D721Med (cell line): ENCODE measurements around the gene ARHGEF25.

Experiments used
- DNase-seq: peaks from one replicate; pipeline ENCODE4 v3.0.0; 2011; ENCODE audit warnings: low spot score; ENCODE audit not compliant: insufficient read length
- FAIRE-seq: peaks from 2 replicates; lab custom pipeline; 2011; peaks lifted over from hg19 to GRCh38; lab: Jason Lieb, UNC
- CTCF ChIP-seq: IDR thresholded peaks from 2 replicates; pipeline ENCODE4 v1.5.1; 2012; ENCODE audit warnings: mild to moderate bottlenecking, control low read depth; ENCODE audit not compliant: insufficient read depth; ENCODE audit errors: missing control alignments

The ARHGEF25 gene

GRCh38 chr12:57593187-57593586 is 18.0 kb upstream of the ARHGEF25 start:
- DNase-seq: no peak
- FAIRE-seq: no peak
- TF ChIP-seq CTCF: no peak

- DNase-seq (no peak), FAIRE-seq (no peak)
- no peak for TF ChIP-seq CTCF
Observed at GRCh38 chr12:57600395-57600794, 10.8 kb upstream of the ARHGEF25 start.

GRCh38 chr12:57602544-57602943 is 8.7 kb upstream of the ARHGEF25 start:
- TF ChIP-seq CTCF: no peak
- no peak for DNase-seq
- no peak for FAIRE-seq

GRCh38 chr12:57603324-57603723 is 7.9 kb upstream of the ARHGEF25 start:
- no peak for FAIRE-seq
- no peak for DNase-seq
- no peak for TF ChIP-seq CTCF

- DNase-seq (no peak), FAIRE-seq (no peak)
- no peak for TF ChIP-seq CTCF
Observed at GRCh38 chr12:57603815-57604453, 7.3 kb upstream of the ARHGEF25 start.

GRCh38 chr12:57604454-57604991 is 6.7 kb upstream of the ARHGEF25 start, which contains the start of gene DTX3:
Gene DTX3, plus strand, starts transcription at chr12:57604824. Its CDS starts 1,694 bp downstream, at chr12:57606518.
- no peak for TF ChIP-seq CTCF
- DNase-seq (no peak), FAIRE-seq (no peak)

- no peak for FAIRE-seq
- DNase-seq: no peak
- TF ChIP-seq CTCF: no peak
Observed at GRCh38 chr12:57604992-57605810, 6.0 kb upstream of the ARHGEF25 start.
